HFFc6 (cell line): ENCODE data around the gene TARDBP. TPM values are rescaled to one million over a fixed set of nuclear protein-coding genes. Genes with fewer than 3 reads are reported as not detected.
"Not testable (repeated sequence)": the region's sequence is repeated elsewhere in the genome, so short reads cannot be mapped to it uniquely, and the experiment has no call there.

ENCODE experiments used
- DNase-seq: peaks from one replicate; pipeline ENCODE4 v3.0.0-alpha.2; 2018
- H3K27ac Mint-ChIP-seq: 2 replicates; pipeline ENCODE4 v1.8.0; 2020; ENCODE audit warnings: mild to moderate bottlenecking, mixed read lengths
- H3K27me3 Mint-ChIP-seq: 2 replicates; pipeline ENCODE4 v1.8.0; 2021; ENCODE audit warnings: mild to moderate bottlenecking, moderate library complexity, mixed read lengths; ENCODE audit not compliant: insufficient read depth
- H3K36me3 Mint-ChIP-seq: 2 replicates; pipeline ENCODE4 v1.8.0; 2021; ENCODE audit warnings: low read depth, mixed read lengths
- H3K4me1 Mint-ChIP-seq: 2 replicates; pipeline ENCODE4 v1.8.0; 2020; ENCODE audit warnings: low read depth, mixed read lengths
- H3K4me3 Mint-ChIP-seq: 2 replicates; pipeline ENCODE4 v1.8.0; 2020; ENCODE audit warnings: mild to moderate bottlenecking, moderate library complexity, mixed read lengths
- H3K9me3 Mint-ChIP-seq: 2 replicates; pipeline ENCODE4 v1.8.0; 2020; ENCODE audit warnings: mild to moderate bottlenecking, mixed read lengths
- CTCF ChIP-seq: fragments of 200-600 bp; sonication (generic); IDR thresholded peaks from 2 replicates; pipeline ENCODE4 v1.5.0; 2021; ENCODE audit warnings: antibody characterized with exemption, mild to moderate bottlenecking
- total RNA-seq, 6 experiments: library from RNA; stranded (reverse); fragmentation: NEBNext Ultra II Directional; extraction: Animal tissue kit (Norgen Biotek cat#: 25700); gene quantifications; 2 replicates in 1 of 6; 3 replicates in 5 of 6; pipeline ENCODE4 v1.2.3, GENCODE V29; 2021

TARDBP gene
- total RNA-seq, 6 experiments from 2014 or later: 133 to 178 (median 171) TPM

- no peaks in the 10 kb centered on the region for H3K9me3 Mint-ChIP-seq
- peaks cover 1% of the 10 kb centered on the region; the same call in 1 of the 2 replicates for H3K27me3 Mint-ChIP-seq
- DNase-seq: no peak
- H3K36me3 Mint-ChIP-seq: peaks cover 30% of the 10 kb centered on the region
- H3K27ac Mint-ChIP-seq: no peak overlapping the region
- no peak overlapping the region for H3K4me3 Mint-ChIP-seq
- H3K4me1 Mint-ChIP-seq: no peaks in the 10 kb centered on the region
- TF ChIP-seq CTCF: no peak
Observed at GRCh38 chr1:11071463-11072215, 59.2 kb downstream of the TARDBP start.

- Mint-ChIP-seq H3K9me3 (no peaks in the 10 kb centered on the region), H3K4me3 (no peak overlapping the region), H3K4me1 (no peaks in the 10 kb centered on the region; the same call in 1 of the 2 replicates), H3K36me3 (peaks cover 33% of the 10 kb centered on the region), H3K27ac (no peak overlapping the region), H3K27me3 (peaks cover 1% of the 10 kb centered on the region; the same call in 1 of the 2 replicates)
- DNase-seq: no peak
- no peak for TF ChIP-seq CTCF
Observed at GRCh38 chr1:11072216-11072917, 59.9 kb downstream of the TARDBP start.

GRCh38 chr1:11073398-11073797 lies 60.9 kb downstream of the TARDBP start:
- H3K4me1 Mint-ChIP-seq, H3K9me3 Mint-ChIP-seq, H3K27me3 Mint-ChIP-seq, H3K4me3 Mint-ChIP-seq, DNase-seq, H3K27ac Mint-ChIP-seq: not testable (repeated sequence)
- peaks cover 37% of the 10 kb centered on the region for H3K36me3 Mint-ChIP-seq

Other genes starting within 250 kb of the TARDBP start
- gene CASZ1, start 216.0 kb upstream of the TARDBP start, total RNA-seq: under 1 TPM; 0.14 to 0.67 (median 0.43) TPM
- under 1 TPM in 1 of 6 experiments, not detected in 5; 0.12 TPM for gene MASP2, start 34.6 kb downstream of the TARDBP start, total RNA-seq
- gene SRM, start 47.4 kb downstream of the TARDBP start, total RNA-seq: 100 to 1,000 TPM; 262 to 308 (median 295) TPM
- 10 to 100 TPM; 40.1 to 49.4 (median 47.5) TPM for gene EXOSC10, start 87.2 kb downstream of the TARDBP start, total RNA-seq
- not detected for gene ANGPTL7, start 176.7 kb downstream of the TARDBP start, total RNA-seq
- gene MTOR, start 249.9 kb downstream of the TARDBP start, total RNA-seq: 10 to 100 TPM; 36.6 to 41.2 (median 38.2) TPM